GM12878 (cell line): ENCODE data around the gene GLYAT.
A peak's percentile ranks its signal among the peaks of the same experiment; 100 is the strongest.

Experiments
- CTCF ChIP-seq, 3 experiments: IDR thresholded peaks in 2 of 3; conservative IDR thresholded peaks in 1 of 3; 2 replicates each; pipeline ENCODE4 v1.5.1; 2011; ENCODE audit warnings: low read depth in 3 of 3, low read length in 3 of 3, mild to moderate bottlenecking in 3 of 3, control low read depth in 2 of 3, moderate library complexity in 2 of 3, inconsistent platforms in 1 of 3, mixed read lengths in 1 of 3; ENCODE audit not compliant: control insufficient read depth in 2 of 3, insufficient read depth in 1 of 3; ENCODE audit errors: extremely low read depth in 1 of 3
- POLR2AphosphoS5 ChIP-seq: IDR thresholded peaks from 2 replicates; pipeline ENCODE4 v1.6.1; 2011; ENCODE audit warnings: mild to moderate bottlenecking, low read length, inconsistent platforms
- RAD21 ChIP-seq: IDR thresholded peaks from 2 replicates; pipeline ENCODE4 v1.6.1; 2011; ENCODE audit warnings: mild to moderate bottlenecking, low read depth, low read length, moderate library complexity; ENCODE audit not compliant: insufficient read depth
- TAF1 ChIP-seq: IDR thresholded peaks from 2 replicates; pipeline ENCODE4 v1.6.1; 2011; ENCODE audit warnings: mild to moderate bottlenecking, low read depth, low read length, borderline replicate concordance

GRCh38 chr11:58742981-58743880, 11.5 kb upstream of the GLYAT start:
- TF ChIP-seq POLR2AphosphoS5, result no peak
- TF ChIP-seq CTCF (IDR thresholded peaks at IDR 0.05 in 2 of 3, conservative IDR thresholded peaks at IDR 0.05 in 1 of 3; ENCODE audit: control insufficient read depth in 2 of 3, extremely low read depth in 1 of 3, insufficient read depth in 1 of 3, low read depth in 3 of 3, low read length in 3 of 3), result peak in 2 of 3 experiments; percentile 19 to 32; a peak in 1 of 6 replicates
- no peak for TF ChIP-seq RAD21
- no peak for TF ChIP-seq TAF1
